GM19438 (cell line): ENCODE data around the gene PRR12.
"Not testable (repeated sequence)": the region's sequence is repeated elsewhere in the genome, so short reads cannot be mapped to it uniquely, and the experiment has no call there.

Experiments used
- ATAC-seq: cut with Tn5 transposase; IDR thresholded peaks from one replicate; pipeline ENCODE4 v1.9.1; 2021; ENCODE audit warnings: low read depth; ENCODE audit not compliant: unreplicated experiment

Gene PRR12

DNA sequence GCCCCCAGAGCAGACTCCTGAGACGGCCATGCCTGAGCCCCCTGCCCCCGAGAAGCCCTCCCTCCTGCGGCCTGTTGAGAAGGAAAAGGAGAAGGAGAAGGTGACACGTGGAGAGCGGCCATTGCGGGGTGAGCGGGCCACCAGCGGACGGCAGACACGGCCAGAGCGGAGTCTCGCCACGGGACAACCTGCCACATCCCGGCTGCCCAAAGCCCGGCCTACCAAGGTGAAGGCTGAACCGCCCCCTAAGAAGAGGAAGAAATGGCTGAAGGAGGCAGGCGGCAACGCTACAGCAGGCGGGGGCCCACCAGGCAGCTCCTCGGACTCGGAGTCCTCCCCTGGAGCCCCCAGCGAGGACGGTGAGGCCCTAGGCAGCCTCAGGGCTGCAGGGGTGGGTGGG lies 24.9 kb downstream of the PRR12 start:
- ATAC-seq, result no peak

DNA sequence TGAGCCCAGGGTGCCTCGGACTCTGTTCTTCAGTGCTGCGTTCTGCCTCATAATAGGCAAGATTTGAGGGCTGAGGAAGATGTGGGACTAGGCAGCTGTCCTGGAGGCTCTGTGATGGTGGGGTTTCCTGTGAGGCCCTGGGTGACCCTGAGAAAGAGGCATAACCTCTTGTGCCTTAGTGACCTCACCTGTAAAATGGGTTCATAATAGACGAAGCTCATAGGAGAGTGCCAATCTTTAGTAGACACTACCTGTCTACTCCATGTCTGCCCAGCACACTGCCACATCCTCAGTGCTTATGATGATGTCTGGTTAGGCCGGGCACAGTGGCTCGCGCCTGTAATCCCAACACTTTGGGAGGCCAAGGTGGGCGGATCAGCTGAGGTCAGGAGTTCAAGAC lies 25.6 kb downstream of the PRR12 start:
- ATAC-seq, result no peak

DNA sequence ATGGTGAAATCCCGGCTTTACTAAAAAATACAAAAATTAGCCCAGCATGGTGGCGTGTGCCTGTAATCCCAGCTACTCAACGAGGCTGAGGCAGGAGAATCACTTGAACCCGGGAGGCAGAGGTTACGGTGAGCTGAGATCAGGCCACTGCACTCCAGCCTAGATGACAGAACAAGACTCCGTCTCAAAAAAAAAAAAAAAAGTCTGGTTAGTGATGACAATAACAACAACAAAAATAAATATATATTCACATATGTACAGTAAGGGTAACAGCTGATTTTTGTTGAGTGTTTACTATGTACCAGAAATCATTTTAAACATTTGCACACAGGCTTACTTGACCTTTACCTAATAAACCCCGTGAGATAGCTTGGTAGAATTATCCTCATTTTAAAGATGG lies 26.0 kb downstream of the PRR12 start:
- no peak for ATAC-seq

DNA sequence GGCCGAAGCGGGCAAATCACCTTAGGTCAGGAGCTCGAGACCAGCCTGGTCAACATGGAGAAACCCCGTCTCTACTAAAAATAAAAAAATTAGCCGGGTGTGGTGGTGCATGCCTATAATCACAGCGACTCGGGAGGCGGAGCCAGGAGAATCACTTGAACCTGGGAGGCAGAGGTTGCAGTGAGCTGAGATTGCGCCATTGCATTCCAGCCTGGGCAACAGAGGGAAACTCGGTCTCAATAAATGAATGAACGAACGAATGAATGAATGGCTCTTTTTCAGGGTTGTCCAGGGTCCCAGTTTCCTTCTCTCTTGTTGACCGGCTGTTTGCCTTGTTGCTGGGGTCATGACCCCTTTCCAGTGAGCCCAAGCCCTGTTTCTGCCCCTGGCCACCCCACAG lies 26.9 kb downstream of the PRR12 start:
- ATAC-seq, result not testable (repeated sequence)

DNA sequence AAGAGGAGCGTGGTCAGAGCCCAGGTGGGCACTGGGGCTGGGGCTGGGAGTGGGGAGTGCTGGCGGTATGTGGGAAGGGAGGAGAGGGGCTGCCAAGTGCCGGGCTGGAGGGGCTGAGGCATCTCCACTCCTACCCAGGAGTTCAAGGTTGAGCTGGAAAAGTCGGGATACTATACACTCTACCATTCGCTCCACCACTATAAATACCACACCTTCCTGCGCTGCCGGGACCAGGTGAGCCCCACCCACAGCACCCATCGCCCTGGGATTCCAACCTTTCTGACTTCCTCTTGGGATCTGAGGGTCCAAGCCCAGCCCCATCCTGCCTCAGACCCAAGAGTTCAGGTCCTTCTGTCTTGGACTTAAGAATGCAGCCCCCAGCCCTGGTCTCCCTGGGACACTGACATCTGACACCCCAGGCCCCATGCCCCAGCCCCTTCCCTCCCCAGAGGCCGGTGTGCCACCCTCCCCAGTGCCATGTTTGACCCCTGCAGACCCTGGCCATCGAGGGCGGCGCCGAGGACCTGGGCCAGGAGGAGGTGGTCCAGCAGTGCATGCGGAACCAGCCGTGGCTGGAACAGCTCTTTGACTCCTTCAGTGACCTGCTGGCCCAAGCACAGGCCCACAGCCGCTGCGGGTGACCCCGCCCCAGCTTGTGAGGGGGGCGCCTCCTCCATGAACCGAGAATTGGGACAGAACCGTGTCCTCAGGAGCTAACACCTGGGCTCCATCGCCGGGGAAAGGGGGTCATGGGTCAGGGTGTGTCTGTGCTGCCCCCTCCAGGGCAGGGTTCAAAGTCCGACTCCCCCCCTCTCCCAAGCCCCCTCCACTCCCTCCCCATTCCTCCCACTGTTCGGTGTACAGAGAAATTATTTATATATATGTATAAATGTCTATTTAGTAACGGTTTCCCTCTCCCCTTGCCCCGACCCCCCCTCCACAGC lies 34.3 kb downstream of the PRR12 start:
- no peak for ATAC-seq

DNA sequence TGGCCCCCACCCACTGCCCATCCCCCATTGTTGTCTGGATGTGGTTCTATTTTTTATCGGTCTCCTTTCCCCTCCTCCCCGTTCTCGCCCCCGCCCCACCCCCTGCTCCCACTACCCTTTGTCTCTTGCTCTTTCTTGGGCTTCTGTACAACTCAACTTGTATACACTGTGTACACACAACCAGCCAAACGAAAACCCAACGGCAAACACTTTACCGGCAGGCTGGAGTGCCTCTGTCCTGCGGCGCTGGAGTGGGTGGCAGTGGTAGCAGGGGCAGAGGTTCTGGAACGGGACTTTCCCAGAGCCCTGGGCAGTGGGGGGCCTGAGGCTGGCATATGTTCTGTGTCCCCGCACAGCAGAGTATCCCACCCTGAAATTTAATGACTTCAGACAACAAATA lies 35.2 kb downstream of the PRR12 start:
- ATAC-seq, result no peak

DNA sequence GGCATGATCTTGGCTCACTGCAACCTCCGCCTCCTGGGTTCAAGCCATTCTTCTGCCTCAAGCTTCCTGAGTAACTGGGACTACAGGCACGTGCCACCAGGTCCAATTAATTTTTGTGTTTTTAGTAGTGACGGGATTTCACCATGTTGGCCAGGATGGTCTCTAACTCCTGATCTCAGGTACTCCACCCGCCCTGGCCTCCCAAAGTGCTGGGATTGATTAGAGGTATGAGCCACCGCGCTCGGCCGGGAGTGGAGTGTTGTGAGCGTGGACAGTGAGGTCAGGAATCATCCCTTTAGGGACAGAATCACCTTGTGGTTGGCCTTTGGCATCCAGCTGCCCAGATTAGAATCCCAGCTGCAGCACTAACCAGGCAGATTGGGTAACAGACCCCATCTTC lies 38.7 kb downstream of the PRR12 start:
- no peak for ATAC-seq

DNA sequence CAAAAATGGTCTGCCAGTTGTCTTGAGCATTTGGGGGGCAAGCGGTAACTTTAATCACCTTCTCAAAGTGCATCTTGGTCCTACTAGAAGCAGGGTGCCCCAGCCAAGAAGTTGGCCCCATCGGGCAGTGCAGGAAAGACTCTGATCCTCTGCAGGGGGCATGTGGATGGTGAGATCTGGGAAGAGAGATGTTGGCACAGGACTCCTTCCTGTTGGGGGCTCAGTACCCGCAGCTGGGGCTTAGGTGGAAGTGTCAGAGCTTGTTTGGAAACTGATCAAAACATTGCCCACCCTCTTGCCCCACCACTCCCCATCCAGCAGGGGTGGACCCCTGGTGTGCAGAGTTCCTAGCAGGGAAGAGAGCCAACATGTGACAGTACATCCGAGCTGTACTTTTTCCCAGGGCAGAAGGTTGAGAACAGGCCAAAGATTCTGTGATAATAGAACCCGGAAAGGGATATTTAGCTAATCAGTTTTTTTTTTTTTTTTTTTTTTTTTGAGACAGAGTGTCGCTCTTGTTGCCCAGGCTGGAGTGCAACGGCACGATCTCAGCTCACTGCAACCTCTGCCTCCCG lies 40.1 kb downstream of the PRR12 start:
- no peak for ATAC-seq

DNA sequence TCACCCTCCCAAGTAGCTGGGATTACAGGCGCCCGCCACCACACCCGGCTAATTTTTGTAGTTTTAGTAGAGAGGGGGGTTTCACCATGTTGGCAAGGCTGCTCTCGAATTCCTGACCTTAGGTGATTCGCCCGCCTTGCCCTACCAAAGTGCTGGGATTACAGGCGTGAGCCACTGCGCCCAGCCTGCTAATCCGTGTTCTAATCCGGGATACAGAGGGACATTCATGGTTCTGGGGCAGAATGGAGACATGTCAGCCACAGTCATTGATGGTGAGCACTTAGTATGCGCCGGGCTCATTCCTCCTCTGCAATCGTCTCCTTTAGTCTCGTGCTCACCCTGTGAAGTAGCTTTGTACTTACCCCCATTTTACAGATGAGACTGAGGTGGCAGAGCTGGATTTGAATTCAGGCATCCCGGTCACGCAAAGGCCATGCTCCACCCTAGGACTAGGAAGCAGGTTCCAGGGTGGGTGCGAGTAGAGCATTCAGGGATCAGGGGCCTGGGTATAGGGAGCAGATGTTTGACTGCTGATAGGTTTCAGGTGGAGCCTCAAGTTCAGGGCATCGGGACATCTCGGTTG lies 40.7 kb downstream of the PRR12 start:
- no peak for ATAC-seq

DNA sequence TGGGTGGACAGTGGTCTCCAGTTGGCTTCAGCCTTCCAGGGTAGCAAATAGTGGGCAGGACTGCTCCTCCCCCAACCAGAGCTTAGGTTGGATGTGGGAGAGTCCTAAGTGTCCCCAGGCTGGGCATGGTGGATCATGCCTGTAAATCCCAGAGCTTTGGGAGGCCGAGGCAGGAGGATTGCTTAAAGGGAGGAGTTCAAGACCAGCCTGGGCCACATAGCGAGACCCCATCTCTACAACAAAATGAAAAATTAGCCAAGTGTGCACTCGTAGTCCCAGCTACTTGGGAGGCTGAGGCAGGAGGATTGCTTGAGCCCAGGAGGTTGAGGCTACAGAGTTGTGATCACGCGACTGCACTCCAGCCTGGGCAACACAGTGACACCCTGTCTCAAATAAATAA lies 41.6 kb downstream of the PRR12 start:
- ATAC-seq, result no peak

DNA sequence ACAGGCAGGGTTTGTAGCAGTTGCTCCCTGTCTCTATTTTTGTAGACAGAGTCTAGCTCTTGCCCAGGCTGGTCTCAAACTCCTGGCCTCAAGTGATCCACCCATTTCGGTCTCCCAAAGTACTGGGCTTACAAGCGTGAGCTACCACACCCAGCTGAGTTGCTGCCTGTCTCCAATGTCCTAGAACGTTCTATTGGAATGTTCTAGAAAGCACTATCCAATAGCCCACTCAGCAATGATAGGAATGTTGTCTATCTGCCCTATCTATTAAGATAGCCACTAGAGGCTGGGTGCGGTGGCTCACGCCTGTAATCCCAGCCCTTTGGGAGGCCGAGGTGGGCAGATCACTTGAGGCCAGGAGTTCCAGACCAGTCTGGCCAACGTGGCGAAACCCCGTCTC lies 42.3 kb downstream of the PRR12 start:
- not testable (repeated sequence) for ATAC-seq

DNA sequence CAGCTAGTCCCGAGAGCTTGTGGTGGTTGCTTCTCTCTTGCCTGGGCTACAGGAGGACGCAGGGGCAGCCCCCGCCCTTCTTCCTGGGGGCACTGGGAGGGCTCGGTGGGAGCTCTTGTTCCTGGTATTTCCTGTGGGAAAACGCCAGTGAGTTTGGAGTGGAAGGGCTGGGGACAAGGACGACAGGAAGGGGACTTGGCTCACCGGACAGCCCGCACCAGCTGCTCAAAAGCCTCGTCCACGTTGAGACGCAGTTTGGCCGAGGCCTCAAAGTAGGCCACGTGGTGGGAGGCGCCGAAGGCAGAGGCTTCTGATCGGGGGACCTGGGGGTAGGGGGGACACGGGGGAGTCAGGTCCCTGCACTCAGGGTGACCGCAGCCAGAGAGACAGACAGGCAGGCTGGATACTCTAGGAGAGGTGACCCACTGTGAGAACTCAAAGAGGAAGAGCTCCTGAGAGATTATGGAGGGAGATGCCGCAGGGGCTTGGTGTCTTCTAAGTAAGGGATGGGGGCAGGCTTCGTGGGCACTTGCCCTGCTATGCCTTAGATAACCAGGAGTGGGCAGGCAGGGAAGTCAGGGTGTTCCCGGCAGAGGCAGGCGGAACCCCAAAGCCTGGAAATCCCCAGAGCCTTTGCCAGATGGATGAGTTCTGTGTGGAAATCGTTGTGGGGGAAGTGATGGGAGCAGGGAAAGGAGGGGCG lies 44.7 kb downstream of the PRR12 start:
- ATAC-seq, result no peak

DNA sequence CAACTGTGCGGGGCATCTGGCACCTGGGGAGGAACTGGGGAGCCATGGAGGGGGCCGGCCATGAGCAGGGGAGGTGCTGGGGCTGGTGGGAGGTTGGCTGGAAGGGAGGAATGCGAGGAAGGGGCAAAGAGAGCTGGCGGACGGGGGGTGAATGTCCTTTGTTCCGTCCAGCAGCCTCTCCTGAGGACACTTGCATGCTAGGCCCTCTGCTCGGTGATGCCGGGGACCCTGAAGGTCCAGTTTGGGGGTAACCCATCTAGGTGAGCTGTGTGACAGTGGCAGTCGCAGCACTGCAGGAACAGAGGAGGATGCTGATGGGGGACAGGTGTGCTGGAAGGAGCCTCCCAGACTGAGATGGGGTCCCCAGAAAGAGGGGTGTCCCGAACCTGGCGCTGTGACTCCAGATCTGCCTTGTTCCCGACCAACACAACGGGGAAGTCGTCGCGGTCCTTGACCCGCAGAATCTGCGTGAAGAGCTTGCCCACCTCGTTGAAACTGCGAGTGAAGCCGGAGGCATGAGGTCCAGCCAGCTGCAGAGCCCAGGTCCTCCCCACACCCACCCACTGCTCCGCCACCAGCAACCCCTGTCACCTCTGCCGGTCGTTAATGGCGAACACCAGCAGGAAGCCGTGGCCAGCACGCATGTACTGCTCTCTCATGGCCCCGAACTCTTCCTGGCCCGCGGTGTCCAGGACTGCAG lies 45.4 kb downstream of the PRR12 start:
- ATAC-seq, result no peak

DNA sequence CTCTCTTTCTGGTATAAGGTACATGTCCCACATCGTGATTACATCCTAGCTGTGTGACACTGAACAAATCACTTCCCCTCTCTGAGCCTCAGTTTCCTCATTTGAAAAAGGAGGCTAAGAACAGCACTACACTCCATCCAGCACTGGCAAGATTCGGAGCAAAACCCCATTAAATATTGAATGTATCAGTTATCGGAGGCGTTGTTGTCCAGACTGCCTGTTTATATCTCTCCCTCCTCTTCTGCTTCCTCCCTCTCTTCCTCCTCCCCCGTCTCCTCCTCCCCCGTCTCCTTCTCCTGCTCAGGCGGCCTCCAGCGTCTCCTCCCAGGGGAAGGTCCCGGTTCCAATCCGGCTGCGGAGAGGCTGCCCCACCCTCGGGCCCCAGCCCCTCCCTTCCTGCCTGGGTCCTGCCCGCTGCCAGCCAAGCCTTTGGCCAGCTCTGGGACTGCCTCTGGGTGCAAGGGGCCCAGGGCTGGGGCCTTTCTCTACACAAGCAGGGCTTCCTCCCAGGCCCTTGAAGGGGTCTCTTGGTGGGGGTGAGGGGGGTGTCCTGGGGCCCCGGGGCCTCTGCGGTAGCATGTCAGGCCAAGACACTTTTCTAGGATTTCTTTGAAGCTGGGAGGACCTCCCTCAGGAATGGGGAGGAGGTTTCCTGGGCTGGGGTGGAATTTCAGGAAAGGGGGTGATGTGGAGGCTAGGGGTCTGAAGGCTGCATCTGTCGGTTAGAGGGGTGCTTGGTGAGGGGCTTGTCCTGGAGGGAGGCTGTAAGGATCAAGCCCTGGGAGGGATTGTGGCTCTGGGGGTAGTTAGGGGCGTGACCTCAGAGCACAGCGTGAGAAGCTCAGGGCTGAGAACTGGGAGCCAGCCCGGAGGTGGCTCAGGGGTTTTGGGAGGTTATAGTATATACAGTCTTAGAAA lies 47.1 kb downstream of the PRR12 start:
- no peak for ATAC-seq

DNA sequence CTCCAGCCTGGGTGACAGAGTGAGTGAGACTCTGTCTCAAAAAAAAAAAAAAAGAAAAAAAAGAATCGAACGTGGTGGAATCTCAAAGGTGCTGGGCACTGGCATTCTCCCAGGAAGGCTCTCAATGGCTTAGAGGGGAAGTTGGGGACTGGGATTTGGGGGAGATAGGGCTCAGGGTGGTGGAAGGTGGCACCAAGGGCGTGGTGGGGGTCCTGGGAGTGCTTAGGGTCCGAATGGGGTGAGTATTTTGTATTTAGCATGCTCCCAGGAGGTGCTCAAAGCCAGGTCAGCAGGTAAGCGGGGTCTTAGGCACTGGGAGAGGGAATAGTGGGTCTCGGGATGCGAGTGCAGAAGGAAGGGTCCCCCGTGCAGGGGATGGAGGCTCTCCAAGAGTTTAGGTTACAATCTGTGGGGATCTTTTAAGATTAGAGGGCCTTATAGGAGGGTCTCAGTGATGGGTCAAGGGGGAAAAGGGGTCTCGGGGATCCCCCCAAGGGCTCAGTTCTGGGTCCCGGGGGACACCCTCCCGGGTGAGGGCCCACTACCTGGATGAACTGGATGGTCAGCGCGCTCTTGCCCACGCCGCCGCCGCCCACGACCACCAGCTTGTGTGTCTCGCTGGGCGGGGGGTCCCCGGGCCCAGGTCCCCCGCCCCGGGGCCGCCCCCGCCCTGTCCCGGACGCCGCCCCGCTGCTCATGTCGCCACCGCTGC lies 48.6 kb downstream of the PRR12 start:
- ATAC-seq, result no peak

DNA sequence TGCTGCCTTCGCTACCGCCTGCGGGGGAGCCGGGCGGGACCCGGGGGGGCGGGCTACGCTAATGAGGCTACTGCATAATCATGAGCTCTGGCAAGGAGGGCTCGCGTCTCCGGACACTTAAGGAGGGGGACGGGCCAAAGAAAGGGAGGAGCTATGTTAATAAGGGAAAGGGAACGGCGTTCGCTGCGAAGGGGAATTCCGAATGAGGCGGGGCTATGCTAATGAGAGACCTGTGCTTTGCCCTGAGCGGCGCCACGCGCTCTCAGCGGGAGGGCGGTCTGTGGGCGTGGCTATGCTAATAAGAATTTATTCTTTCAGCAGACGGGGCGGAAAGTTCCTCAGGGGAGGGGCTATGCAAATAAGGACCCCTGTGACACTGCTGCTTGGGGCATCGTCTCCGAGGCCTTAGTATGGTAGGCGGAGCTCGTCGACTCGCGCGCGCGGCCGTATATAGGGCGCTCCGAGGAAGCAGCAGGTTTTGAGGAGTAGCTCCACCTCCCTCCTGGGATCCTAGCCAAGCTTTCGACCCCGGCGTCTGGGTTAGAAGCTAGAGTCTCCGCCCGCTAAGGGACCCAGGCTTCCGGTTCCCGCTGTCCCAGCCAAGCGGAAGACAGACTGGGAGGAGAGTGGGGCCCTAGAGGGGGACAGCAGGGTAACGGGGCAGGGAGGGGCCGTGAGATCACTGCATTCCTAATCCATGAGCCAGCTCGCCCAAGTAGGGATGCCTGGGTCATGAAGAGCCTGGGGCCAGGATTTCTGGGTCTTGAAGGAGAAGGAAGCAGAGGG lies 49.3 kb downstream of the PRR12 start, which contains the start of gene RRAS:
Gene RRAS, minus strand, starts transcription at position 31 of the 786 bp plus-strand sequence. CDS start 45 bp downstream, outside the sequence.
- peak; percentile 61 for ATAC-seq

DNA sequence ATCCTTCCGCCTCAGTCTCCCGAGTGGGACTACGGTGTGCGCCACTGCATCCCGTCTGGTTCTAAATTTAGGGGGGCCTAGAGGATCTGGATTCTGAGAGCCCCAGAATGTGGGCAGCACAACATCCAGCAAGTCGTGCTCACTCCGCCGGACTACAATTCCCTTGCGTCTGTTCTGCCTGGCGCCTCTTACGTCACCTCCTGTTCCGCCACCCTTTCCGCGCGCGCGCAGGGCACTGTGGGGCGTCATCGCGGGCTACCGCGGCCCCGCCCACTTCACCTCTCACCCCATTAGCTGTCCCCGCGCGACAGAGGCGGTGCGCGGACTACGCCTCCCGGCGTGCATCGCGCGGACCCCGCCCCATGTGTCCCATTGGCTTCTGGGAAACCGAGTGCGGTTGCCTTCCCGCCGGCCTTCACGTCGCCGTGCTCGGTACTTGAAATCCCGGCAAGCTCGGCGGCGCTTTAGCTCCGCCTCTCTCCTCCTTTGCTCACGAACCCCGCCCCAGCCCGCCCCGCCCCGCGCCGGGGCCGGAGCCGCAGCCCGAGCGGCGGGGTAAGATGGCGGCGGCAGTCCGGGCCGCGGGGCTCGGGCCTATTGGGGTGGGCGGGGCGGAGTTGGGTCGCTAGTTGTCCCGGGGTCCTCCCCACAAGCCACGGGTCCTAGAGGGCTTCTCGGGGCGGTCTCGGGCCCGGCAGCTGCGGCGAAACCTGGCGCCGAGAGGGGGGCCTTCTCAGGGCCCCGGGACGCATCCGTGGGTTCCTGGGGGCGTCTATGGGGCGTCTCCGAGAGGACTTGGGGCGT lies 50.9 kb downstream of the PRR12 start, which contains the start of gene SCAF1:
Gene SCAF1, plus strand, starts transcription at position 522 of the 804 bp plus-strand sequence. CDS start 2,818 bp downstream, outside the sequence.
- ATAC-seq, result peak; percentile 46
